ENCODE measurements around the gene NCOA1. TPM values are rescaled to one million over a fixed set of nuclear protein-coding genes. Genes with fewer than 3 reads are reported as not detected.

The NCOA1 gene
- total RNA-seq, 1 experiment from 2014 or later = 27.5 TPM

DNA sequence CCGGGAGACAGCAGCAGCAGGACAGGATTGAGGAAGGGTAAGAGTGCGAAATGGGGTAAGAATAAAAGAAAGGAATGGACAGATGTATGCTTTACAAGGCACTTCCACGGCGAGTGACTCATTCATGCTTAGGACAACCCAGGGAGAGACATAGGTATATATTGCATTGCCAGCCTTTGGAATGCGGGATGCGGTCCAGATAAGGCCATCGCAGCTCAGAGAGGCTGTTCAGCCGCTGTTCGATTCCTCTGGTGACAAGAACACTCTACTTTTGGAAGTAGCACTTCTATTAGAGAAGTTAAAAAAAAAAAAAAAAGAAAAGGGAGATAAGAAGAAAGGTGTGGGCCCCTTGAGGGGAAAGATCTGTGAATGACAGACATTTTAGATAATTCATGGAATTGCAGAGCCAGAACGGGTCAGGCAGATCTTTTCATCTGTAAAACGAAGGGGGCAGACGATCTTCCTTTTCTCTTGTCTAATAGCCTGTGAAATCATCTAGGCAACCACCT is 819 bp upstream of the NCOA1 start:
- ChIA-PET CTCF (no interaction called here), POLR2A (ENCODE audit: low non-redundant PET) (no interaction called here)
- Histone ChIP-seq H3K27ac (ENCODE audit: low read depth, low read length, poor library complexity, severe bottlenecking) (peak overlapping the region; percentile 87), H3K36me3 (ENCODE audit: insufficient read depth, low read length, poor library complexity, severe bottlenecking) (no peaks in the 10 kb centered on the region), H3K4me3 (ENCODE audit: low read depth, low read length, poor library complexity, severe bottlenecking) (peak overlapping the region; percentile 84), H3K9me3 (ENCODE audit: low read depth, low read length, poor library complexity, severe bottlenecking) (no peaks in the 10 kb centered on the region), H3K4me1 (ENCODE audit: insufficient read depth, low read length, poor library complexity, severe bottlenecking) (peaks cover 39% of the 10 kb centered on the region), H3K27me3 (replicated peaks; ENCODE audit: insufficient read depth, low read depth, low read length, poor library complexity) (no peaks in the 10 kb centered on the region)
- intact Hi-C loops (cut with micrococcal nuclease; ENCODE audit: unreplicated experiment) = loop anchor here (2.0 to 10.0 kb wide), 4 partner anchors 53 to 335 kb away; partner anchors contain the start of genes CENPO and PTRHD1
- peak; percentile 90 for DNase-seq (ENCODE audit: low spot score)
- TF ChIP-seq CTCF (conservative IDR thresholded peaks at IDR 0.05; ENCODE audit: low read depth, low read length) (no peak), EZH2 (IDR thresholded peaks at IDR 0.05; ENCODE audit: borderline replicate concordance, low read depth, low read length, poor library complexity, severe bottlenecking) (no peak)
- BruUV-seq (replicated peaks) = TSS peak; percentile 90

DNA sequence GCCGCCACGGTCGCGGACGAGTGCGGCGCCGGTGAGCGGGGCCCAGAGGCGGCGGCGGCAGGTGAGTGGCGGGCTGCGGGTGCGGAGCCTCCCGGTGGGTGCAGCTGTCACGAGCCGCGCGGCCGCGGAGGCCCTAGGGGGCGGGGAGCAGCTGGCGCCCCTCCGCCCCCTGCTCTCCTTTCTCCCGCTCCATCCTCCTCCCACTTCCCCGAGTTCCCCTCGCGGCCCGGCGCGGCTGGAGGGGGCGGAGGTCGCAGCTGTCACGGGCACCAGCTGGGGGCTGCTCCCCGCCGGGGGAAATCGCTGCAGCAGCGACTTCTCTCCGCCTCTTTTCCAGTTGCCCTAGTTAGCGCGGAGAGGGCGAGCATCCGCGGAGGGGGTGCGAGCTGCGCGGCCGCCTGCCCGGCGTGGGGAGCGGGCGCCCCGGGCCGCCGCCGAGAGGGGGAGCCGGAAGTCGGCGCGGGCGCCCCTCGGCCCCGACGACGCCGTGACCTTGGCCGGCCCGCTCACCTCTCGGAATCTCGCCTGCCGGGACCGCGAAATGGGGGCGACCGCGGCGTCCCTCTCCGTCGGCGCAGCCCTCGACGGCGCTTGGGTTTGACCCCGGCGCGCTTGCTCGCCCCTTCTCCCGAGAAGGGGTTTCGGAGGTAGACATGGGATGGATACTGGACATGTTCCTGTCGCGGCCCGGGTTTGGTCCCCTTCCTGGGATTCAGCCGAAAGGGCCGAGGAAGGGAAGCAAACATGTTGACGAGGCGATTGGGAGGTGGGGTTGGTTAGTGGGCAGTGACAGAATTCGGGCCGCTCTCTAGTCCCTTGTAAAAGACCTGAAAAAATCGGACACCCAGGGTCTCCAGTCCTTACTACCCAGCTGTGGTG is 727 bp downstream of the NCOA1 start:
- no peaks in the 10 kb centered on the region for H3K9me3 ChIP-seq (ENCODE audit: low read depth, low read length, poor library complexity, severe bottlenecking)
- H3K27ac ChIP-seq (ENCODE audit: low read depth, low read length, poor library complexity, severe bottlenecking) = peak overlapping the region; percentile 77
- no peaks in the 10 kb centered on the region for H3K27me3 ChIP-seq (replicated peaks; ENCODE audit: insufficient read depth, low read depth, low read length, poor library complexity)
- peaks cover 52% of the 10 kb centered on the region for H3K4me1 ChIP-seq (ENCODE audit: insufficient read depth, low read length, poor library complexity, severe bottlenecking)
- BruUV-seq (replicated peaks) = no TSS peak
- DNase-seq (ENCODE audit: low spot score) = peak; percentile 64
- no peak for TF ChIP-seq CTCF (conservative IDR thresholded peaks at IDR 0.05; ENCODE audit: low read depth, low read length)
- no peak for TF ChIP-seq EZH2 (IDR thresholded peaks at IDR 0.05; ENCODE audit: borderline replicate concordance, low read depth, low read length, poor library complexity, severe bottlenecking)
- CTCF ChIA-PET = no interaction called here
- peak overlapping the region; percentile 84 for H3K4me3 ChIP-seq (ENCODE audit: low read depth, low read length, poor library complexity, severe bottlenecking)
- POLR2A ChIA-PET (ENCODE audit: low non-redundant PET) = interaction anchor here (0.6 to 0.8 kb wide), 2 partner anchors 38 to 92 kb away, joined by 3 to 5 read pairs; no protein-coding TSS in a partner anchor
- intact Hi-C loops (cut with micrococcal nuclease; ENCODE audit: unreplicated experiment) = loop anchor here (2.0 to 10.0 kb wide), 4 partner anchors 54 to 333 kb away; partner anchors contain the start of genes CENPO and PTRHD1
- no peaks in the 10 kb centered on the region for H3K36me3 ChIP-seq (ENCODE audit: insufficient read depth, low read length, poor library complexity, severe bottlenecking)

- ChIA-PET POLR2A (ENCODE audit: low non-redundant PET) (interaction anchor here (0.6 to 0.8 kb wide), 2 partner anchors 38 to 93 kb away, joined by 3 to 5 read pairs; no protein-coding TSS in a partner anchor), CTCF (no interaction called here)
- no TSS peak for BruUV-seq (replicated peaks)
- H3K9me3 ChIP-seq (ENCODE audit: low read depth, low read length, poor library complexity, severe bottlenecking) = no peaks in the 10 kb centered on the region
- peak overlapping the region; percentile 84 for H3K4me3 ChIP-seq (ENCODE audit: low read depth, low read length, poor library complexity, severe bottlenecking)
- no peaks in the 10 kb centered on the region for H3K36me3 ChIP-seq (ENCODE audit: insufficient read depth, low read length, poor library complexity, severe bottlenecking)
- intact Hi-C loops (cut with micrococcal nuclease; ENCODE audit: unreplicated experiment) = loop anchor here (5.0 to 10.0 kb wide), 3 partner anchors 55 to 332 kb away; no protein-coding TSS in a partner anchor
- DNase-seq (ENCODE audit: low spot score) = peak; percentile 56
- no peaks in the 10 kb centered on the region for H3K27me3 ChIP-seq (replicated peaks; ENCODE audit: insufficient read depth, low read depth, low read length, poor library complexity)
- TF ChIP-seq EZH2 (IDR thresholded peaks at IDR 0.05; ENCODE audit: borderline replicate concordance, low read depth, low read length, poor library complexity, severe bottlenecking) (no peak), CTCF (conservative IDR thresholded peaks at IDR 0.05; ENCODE audit: low read depth, low read length) (no peak)
- H3K4me1 ChIP-seq (ENCODE audit: insufficient read depth, low read length, poor library complexity, severe bottlenecking) = peaks cover 52% of the 10 kb centered on the region
- H3K27ac ChIP-seq (ENCODE audit: low read depth, low read length, poor library complexity, severe bottlenecking) = peak overlapping the region; percentile 77
Observed at GRCh38 chr2:24492421-24493279, 1.6 kb downstream of the NCOA1 start.

All from A673 (cell line).